HG03575 (cell line): Measurements from ENCODE around the gene LAMTOR1.
"Not testable (repeated sequence)": the region's sequence is repeated elsewhere in the genome, so short reads cannot be mapped to it uniquely, and the experiment has no call there.

Source experiments
- ATAC-seq: cut with Tn5 transposase; IDR thresholded peaks from one replicate; pipeline ENCODE4 v1.9.1; 2021; ENCODE audit not compliant: unreplicated experiment, insufficient number of reproducible peaks, low FRiP score; ENCODE audit errors: extremely low read depth

Gene LAMTOR1

GRCh38 chr11:72102946-72103753 is at the start of gene LAMTOR1:
Gene LAMTOR1 (minus strand): TSS chr11:72103297. CDS start chr11:72103224, 73 bp downstream.
- no peak for ATAC-seq

GRCh38 chr11:72150882-72151281 is 47.8 kb upstream of the LAMTOR1 start:
- ATAC-seq = no peak

- no peak for ATAC-seq
Measured at GRCh38 chr11:72146625-72147024, 43.5 kb upstream of the LAMTOR1 start.

- no peak for ATAC-seq
Measured at GRCh38 chr11:72144807-72145565, 41.9 kb upstream of the LAMTOR1 start.

- not testable (repeated sequence) for ATAC-seq
Measured at GRCh38 chr11:72142543-72142942, 39.4 kb upstream of the LAMTOR1 start.

GRCh38 chr11:72142086-72142485 is 39.0 kb upstream of the LAMTOR1 start:
- not testable (repeated sequence) for ATAC-seq

- ATAC-seq = no peak
Measured at GRCh38 chr11:72141066-72141465, 38.0 kb upstream of the LAMTOR1 start.

- no peak for ATAC-seq
Measured at GRCh38 chr11:72140661-72141060, 37.6 kb upstream of the LAMTOR1 start.

GRCh38 chr11:72139500-72139899 is 36.4 kb upstream of the LAMTOR1 start:
- no peak for ATAC-seq

- no peak for ATAC-seq
Measured at GRCh38 chr11:72138821-72139390, 35.8 kb upstream of the LAMTOR1 start.

- no peak for ATAC-seq
Measured at GRCh38 chr11:72136684-72137262, 33.7 kb upstream of the LAMTOR1 start.

- ATAC-seq = no peak
Measured at GRCh38 chr11:72135891-72136683, 33.0 kb upstream of the LAMTOR1 start.

GRCh38 chr11:72135473-72135872 is 32.4 kb upstream of the LAMTOR1 start, which contains the start of gene FOLR3:
Gene FOLR3 (plus strand): TSS chr11:72135725. CDS start chr11:72135953, 228 bp downstream.
- ATAC-seq = not testable (repeated sequence)

GRCh38 chr11:72132646-72133045 is 29.5 kb upstream of the LAMTOR1 start:
- no peak for ATAC-seq

- no peak for ATAC-seq
Measured at GRCh38 chr11:72129381-72129780, 26.3 kb upstream of the LAMTOR1 start.

- no peak for ATAC-seq
Measured at GRCh38 chr11:72127923-72128322, 24.8 kb upstream of the LAMTOR1 start.

- no peak for ATAC-seq
Measured at GRCh38 chr11:72125956-72126355, 22.9 kb upstream of the LAMTOR1 start.

GRCh38 chr11:72124046-72124445 is 20.9 kb upstream of the LAMTOR1 start:
- no peak for ATAC-seq
